Uterus (tissue), 2 donors: Measurements from ENCODE around the gene MAD2L2.

Source experiments
- POLR2A ChIP-seq, 2 donors: fragments of 450-650 bp; IDR thresholded peaks; one replicate each; pipeline ENCODE4 v1.6.1; 2016; ENCODE audit warnings: antibody characterized with exemption in 2 of 2, mild to moderate bottlenecking in 1 of 2, moderate library complexity in 1 of 2
- TF ChIP-seq, protein P1 (sequence below), 4 experiments: fragments of 200-600 bp in 2 of 4; fragments of 450-650 bp in 2 of 4; sonication (generic) in 2 of 4; IDR thresholded peaks; one replicate each; pipeline ENCODE4 v1.5.1; 2016 to 2019; ENCODE audit warnings: antibody characterized with exemption in 4 of 4, mild to moderate bottlenecking in 2 of 4, moderate library complexity in 1 of 4

DNA sequence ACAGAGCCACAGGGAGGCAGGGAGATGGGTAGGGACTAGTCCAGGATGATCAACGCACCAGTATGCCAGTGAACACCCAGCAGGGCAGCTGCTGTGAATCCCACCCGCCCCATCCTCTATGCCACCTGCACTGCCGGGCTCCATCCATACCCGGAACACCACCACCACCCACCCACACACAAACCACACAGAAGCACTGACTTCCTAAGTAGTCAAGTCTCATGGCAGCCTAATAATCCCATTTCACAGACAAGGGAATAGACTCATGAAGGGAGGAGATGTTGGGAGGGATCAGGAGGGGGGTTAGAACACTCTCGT, 16.9 kb upstream of the MAD2L2 start:
- TF ChIP-seq, protein P1, sequence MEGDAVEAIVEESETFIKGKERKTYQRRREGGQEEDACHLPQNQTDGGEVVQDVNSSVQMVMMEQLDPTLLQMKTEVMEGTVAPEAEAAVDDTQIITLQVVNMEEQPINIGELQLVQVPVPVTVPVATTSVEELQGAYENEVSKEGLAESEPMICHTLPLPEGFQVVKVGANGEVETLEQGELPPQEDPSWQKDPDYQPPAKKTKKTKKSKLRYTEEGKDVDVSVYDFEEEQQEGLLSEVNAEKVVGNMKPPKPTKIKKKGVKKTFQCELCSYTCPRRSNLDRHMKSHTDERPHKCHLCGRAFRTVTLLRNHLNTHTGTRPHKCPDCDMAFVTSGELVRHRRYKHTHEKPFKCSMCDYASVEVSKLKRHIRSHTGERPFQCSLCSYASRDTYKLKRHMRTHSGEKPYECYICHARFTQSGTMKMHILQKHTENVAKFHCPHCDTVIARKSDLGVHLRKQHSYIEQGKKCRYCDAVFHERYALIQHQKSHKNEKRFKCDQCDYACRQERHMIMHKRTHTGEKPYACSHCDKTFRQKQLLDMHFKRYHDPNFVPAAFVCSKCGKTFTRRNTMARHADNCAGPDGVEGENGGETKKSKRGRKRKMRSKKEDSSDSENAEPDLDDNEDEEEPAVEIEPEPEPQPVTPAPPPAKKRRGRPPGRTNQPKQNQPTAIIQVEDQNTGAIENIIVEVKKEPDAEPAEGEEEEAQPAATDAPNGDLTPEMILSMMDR (IDR thresholded peaks at IDR 0.05): no peak
- TF ChIP-seq POLR2A (IDR thresholded peaks at IDR 0.05): no peak
